Glomerular visceral epithelial cell (primary cell): Measurements from ENCODE around the gene APOL1.

ENCODE experiments used
- DNase-seq: peaks from one replicate; pipeline ENCODE4 v3.0.0-alpha.2; 2016; ENCODE audit errors: extremely low spot score

APOL1 gene

GRCh38 chr22:36308880-36309279 lies 55.9 kb downstream of the APOL1 start:
- DNase-seq = no peak

DNA sequence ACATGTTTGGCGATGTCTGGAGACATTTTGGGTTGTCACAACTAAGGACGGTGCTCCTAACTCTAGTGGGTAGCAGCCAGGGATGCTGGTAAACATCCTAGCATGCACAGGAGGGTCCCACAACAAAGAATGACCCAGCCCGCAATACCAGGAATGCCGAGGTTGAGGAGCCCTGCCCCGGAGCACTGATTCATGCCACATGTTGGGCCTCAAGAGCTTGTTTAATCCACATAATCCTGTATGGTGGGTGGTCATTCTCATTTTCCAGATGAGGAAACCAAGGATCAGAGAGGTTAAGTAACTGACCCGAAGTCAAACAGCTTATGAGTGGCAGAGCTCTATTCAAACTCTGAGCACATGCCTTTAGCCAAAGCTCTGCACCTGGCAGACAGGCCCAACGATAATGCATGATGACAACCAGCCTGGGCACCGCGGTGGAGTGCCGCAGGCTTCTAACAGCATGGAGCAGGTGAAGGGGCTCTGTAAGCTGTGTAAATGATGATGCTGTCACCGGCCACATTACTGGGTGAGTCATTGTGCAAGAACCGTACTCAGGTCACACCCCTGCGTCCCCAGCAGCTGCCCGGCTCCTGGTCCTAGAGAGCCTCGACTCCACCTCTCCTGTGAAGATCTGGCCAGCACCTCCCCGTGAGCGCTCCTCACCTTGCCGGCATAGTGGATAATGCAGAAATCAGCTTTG lies 58.6 kb downstream of the APOL1 start:
- peak; percentile 32 for DNase-seq

- DNase-seq = no peak
These were observed 62.4 kb downstream of the APOL1 start for GRCh38 chr22:36315325-36315724.

DNA sequence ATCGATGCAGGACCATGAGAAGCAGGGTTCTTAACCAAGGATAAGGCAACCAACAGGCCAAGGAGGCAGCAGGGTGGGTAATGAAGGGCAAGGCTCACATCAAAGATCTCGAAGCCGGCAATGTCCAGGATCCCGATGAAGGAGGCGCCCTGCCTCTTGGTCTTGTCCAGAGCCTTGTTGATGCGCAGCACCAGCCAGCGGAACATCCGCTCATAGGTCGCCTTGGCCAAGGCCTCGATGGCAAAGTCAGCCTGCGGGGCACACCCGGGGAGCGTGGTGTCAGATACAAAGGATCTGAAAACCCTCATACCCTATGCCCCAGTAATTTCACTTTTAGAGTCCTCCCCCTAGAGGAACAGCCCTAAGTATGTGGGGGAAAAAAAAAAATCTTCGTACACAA lies 63.5 kb downstream of the APOL1 start:
- DNase-seq = no peak
